Measurements from ENCODE around the gene CRY2. TPM values are rescaled to one million over a fixed set of nuclear protein-coding genes. Genes with fewer than 3 reads are reported as not detected.

Gene CRY2
- polyA plus RNA-seq, 1 donor (not counting 4 experiments of a cell fraction or from before 2014, with no cell fraction given) = 7.9 TPM

- H3K4me2 ChIP-seq (ENCODE audit: control insufficient read depth, extremely low read depth, insufficient read depth, low read depth, low read length) = no peak overlapping the region
- no peak overlapping the region for H2AFZ ChIP-seq (ENCODE audit: control insufficient read depth, low read length)
- H3K4me3 ChIP-seq (ENCODE audit: control insufficient read depth in 2 of 3, extremely low read depth in 1 of 3, insufficient read depth in 2 of 3, low read depth in 1 of 3, low read length in 3 of 3) = no peak overlapping the region
- FAIRE-seq = no peak
- peaks cover 32% of the 10 kb centered on the region for H3K79me2 ChIP-seq (ENCODE audit: control insufficient read depth, insufficient read depth, low read length)
- H3K9ac ChIP-seq (ENCODE audit: control insufficient read depth, extremely low read depth, insufficient read depth, low read length) = no peak overlapping the region
- H3K27ac ChIP-seq (ENCODE audit: control insufficient read depth, insufficient read depth, low read length) = no peak overlapping the region
- no peak for DNase-seq (ENCODE audit: low read depth, low spot score)
- H3K9me1 ChIP-seq (ENCODE audit: control insufficient read depth, extremely low read depth, insufficient read depth, low read length) = no peaks in the 10 kb centered on the region
- H3K27me3 ChIP-seq (ENCODE audit: control insufficient read depth, extremely low read depth, insufficient read depth, low read length) = no peaks in the 10 kb centered on the region
- no peaks in the 10 kb centered on the region for H4K20me1 ChIP-seq (ENCODE audit: control insufficient read depth, extremely low read depth, insufficient read depth, low read length)
- dilution Hi-C loops (cut with MboI; ENCODE audit: extremely low pct_ligation_motif_present, low sequenced_read_pairs) = no loop called here
- H3K4me1 ChIP-seq (ENCODE audit: control insufficient read depth, extremely low read depth, insufficient read depth, low read length) = peaks cover 9% of the 10 kb centered on the region
- H3K9me3 ChIP-seq (ENCODE audit: control insufficient read depth, low read depth, low read length) = no peaks in the 10 kb centered on the region
- no peak for TF ChIP-seq EZH2 (IDR thresholded peaks at IDR 0.05; ENCODE audit: low read length)
- TF ChIP-seq, protein P1, sequence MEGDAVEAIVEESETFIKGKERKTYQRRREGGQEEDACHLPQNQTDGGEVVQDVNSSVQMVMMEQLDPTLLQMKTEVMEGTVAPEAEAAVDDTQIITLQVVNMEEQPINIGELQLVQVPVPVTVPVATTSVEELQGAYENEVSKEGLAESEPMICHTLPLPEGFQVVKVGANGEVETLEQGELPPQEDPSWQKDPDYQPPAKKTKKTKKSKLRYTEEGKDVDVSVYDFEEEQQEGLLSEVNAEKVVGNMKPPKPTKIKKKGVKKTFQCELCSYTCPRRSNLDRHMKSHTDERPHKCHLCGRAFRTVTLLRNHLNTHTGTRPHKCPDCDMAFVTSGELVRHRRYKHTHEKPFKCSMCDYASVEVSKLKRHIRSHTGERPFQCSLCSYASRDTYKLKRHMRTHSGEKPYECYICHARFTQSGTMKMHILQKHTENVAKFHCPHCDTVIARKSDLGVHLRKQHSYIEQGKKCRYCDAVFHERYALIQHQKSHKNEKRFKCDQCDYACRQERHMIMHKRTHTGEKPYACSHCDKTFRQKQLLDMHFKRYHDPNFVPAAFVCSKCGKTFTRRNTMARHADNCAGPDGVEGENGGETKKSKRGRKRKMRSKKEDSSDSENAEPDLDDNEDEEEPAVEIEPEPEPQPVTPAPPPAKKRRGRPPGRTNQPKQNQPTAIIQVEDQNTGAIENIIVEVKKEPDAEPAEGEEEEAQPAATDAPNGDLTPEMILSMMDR (optimal IDR thresholded peaks at IDR 0.05 in 1 of 3, IDR thresholded peaks at IDR 0.05 in 1 of 3, conservative IDR thresholded peaks at IDR 0.05 in 1 of 3; ENCODE audit: extremely low read depth in 1 of 3, insufficient read depth in 2 of 3, low read length in 3 of 3) = peak in 1 of 3 experiments; percentile 4
- peaks cover 3 to 9% of the 10 kb centered on the region in 2 experiments for H3K36me3 ChIP-seq (ENCODE audit: control insufficient read depth in 2 of 2, extremely low read depth in 1 of 2, insufficient read depth in 2 of 2, low read length in 2 of 2)
Observed at GRCh38 chr11:45852712-45853101, 5.4 kb downstream of the CRY2 start.

DNA sequence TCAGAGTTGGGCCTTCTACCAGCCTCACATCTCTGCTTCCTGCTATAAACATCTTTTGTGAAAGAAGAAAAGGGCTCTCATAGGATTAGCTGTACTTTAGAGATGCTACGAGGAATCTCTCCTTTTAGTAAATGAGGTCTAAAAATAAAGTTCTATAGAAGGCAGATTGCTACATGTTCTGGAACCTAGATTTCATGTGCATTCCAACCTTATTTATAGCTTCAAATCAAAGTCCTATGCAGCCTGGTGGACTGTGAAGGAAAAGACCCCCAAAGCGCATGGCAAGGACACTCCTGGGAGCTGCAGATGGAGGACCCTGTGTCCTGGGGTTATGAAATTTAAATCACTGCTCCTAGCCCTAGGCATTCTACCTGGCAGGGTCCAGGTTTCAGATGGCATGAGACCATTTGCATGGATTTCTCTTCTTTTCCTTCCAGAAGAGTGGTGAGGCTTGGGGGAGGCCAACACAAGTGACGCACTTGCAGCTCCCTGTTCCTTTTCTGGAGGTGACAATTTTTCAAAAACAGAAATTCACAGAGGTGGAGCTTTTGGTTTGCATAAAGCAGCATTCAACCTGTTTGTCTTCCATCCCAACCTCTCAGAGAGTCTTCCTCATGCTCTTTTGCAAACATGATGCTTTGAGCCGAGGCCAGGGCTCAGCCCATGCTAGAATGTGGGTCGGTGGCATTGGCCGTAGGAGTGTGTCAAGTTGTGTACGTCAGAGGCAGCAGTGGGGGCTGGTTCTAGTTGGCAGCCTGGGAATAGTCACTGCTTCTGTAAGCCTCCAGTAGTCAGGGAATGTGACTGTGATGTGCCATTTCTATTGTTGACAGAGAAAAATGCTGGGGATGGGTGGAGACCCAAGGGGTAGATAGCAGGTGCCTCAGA, 6.3 kb downstream of the CRY2 start:
- peaks cover 5 to 14% of the 10 kb centered on the region in 2 experiments for H3K36me3 ChIP-seq (ENCODE audit: control insufficient read depth in 2 of 2, extremely low read depth in 1 of 2, insufficient read depth in 2 of 2, low read length in 2 of 2)
- DNase-seq (ENCODE audit: low read depth, low spot score) (no peak), FAIRE-seq (no peak)
- no peak overlapping the region for H3K4me3 ChIP-seq (ENCODE audit: control insufficient read depth in 2 of 3, extremely low read depth in 1 of 3, insufficient read depth in 2 of 3, low read depth in 1 of 3, low read length in 3 of 3)
- no peaks in the 10 kb centered on the region for H3K27me3 ChIP-seq (ENCODE audit: control insufficient read depth, extremely low read depth, insufficient read depth, low read length)
- no peaks in the 10 kb centered on the region for H4K20me1 ChIP-seq (ENCODE audit: control insufficient read depth, extremely low read depth, insufficient read depth, low read length)
- no peaks in the 10 kb centered on the region for H3K9me3 ChIP-seq (ENCODE audit: control insufficient read depth, low read depth, low read length)
- dilution Hi-C loops (cut with MboI; ENCODE audit: extremely low pct_ligation_motif_present, low sequenced_read_pairs) = no loop called here
- H3K79me2 ChIP-seq (ENCODE audit: control insufficient read depth, insufficient read depth, low read length) = peaks cover 26% of the 10 kb centered on the region
- H3K4me1 ChIP-seq (ENCODE audit: control insufficient read depth, extremely low read depth, insufficient read depth, low read length) = peaks cover 4% of the 10 kb centered on the region
- H3K4me2 ChIP-seq (ENCODE audit: control insufficient read depth, extremely low read depth, insufficient read depth, low read depth, low read length) = no peak overlapping the region
- H3K27ac ChIP-seq (ENCODE audit: control insufficient read depth, insufficient read depth, low read length) = no peak overlapping the region
- no peaks in the 10 kb centered on the region for H3K9me1 ChIP-seq (ENCODE audit: control insufficient read depth, extremely low read depth, insufficient read depth, low read length)
- TF ChIP-seq, protein P1 (optimal IDR thresholded peaks at IDR 0.05 in 1 of 3, IDR thresholded peaks at IDR 0.05 in 1 of 3, conservative IDR thresholded peaks at IDR 0.05 in 1 of 3; ENCODE audit: extremely low read depth in 1 of 3, insufficient read depth in 2 of 3, low read length in 3 of 3) = no peak
- no peak for TF ChIP-seq EZH2 (IDR thresholded peaks at IDR 0.05; ENCODE audit: low read length)
- no peak overlapping the region for H3K9ac ChIP-seq (ENCODE audit: control insufficient read depth, extremely low read depth, insufficient read depth, low read length)
- H2AFZ ChIP-seq (ENCODE audit: control insufficient read depth, low read length) = no peak overlapping the region
